Esophagus muscularis mucosa (tissue), 3 donors: Measurements from ENCODE around the gene DYNC1I2.

Experiments
- CTCF ChIP-seq, 3 experiments: fragments of 200-600 bp in 2 of 3; fragments of 450-650 bp in 1 of 3; sonication (generic) in 2 of 3; IDR thresholded peaks; one replicate each; pipeline ENCODE4 v1.5.1; 2017 to 2019; ENCODE audit warnings: antibody characterized with exemption in 3 of 3, mild to moderate bottlenecking in 2 of 3, moderate library complexity in 1 of 3
- POLR2AphosphoS5 ChIP-seq, 2 donors: sonication (generic); formaldehyde crosslinking; IDR thresholded peaks; one replicate each; pipeline ENCODE4 v1.6.1; 2017; ENCODE audit warnings: antibody characterized with exemption in 2 of 2

GRCh38 chr2:171762879-171763573, 75.8 kb downstream of the DYNC1I2 start:
- no peak for TF ChIP-seq CTCF (IDR thresholded peaks at IDR 0.05)
- TF ChIP-seq POLR2AphosphoS5 (IDR thresholded peaks at IDR 0.05), result no peak
